ENCODE results near the gene OSMR. TPM values are rescaled to one million over a fixed set of nuclear protein-coding genes. Genes with fewer than 3 reads are reported as not detected.

The OSMR gene
- total RNA-seq, 1 experiment from 2014 or later, result 46.0 TPM

DNA sequence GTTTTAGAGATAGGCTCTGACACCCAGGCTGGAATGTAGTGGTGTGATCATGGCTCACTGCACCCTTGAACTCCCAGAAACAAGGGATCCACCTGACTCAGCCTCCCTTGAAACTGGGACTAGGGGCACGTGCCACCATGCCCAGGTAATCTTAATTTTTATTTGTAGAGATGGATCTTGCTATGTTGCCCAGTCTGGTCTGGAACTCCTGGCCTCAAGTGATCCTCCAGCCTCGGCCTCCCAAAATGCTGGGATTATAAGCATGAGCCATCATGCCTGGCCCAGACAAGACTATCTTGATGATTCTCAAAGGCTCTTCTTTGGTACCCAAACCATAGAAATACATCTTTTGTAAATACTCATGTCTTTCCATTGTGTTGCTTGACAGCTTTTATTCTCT, 10.8 kb downstream of the OSMR start:
- H4K20me1 ChIP-seq (ENCODE audit: insufficient read depth), result no peaks in the 10 kb centered on the region
- peaks cover 0 to 4% of the 10 kb centered on the region in 2 experiments; a peak in 1 of 4 replicates for H3K9me3 ChIP-seq (ENCODE audit: control insufficient read depth in 1 of 2, insufficient read depth in 1 of 2, low read depth in 1 of 2, low read length in 2 of 2)
- H3K4me3 ChIP-seq (replicated peaks in 1 of 2; ENCODE audit: low read depth in 1 of 2, low read length in 2 of 2), result no peak overlapping the region
- TF ChIP-seq ZNF274 (IDR thresholded peaks at IDR 0.05; ENCODE audit: low read depth, low read length) (no peak), RAD21 (IDR thresholded peaks at IDR 0.05; ENCODE audit: low read depth) (no peak), CBX3 (IDR thresholded peaks at IDR 0.05; ENCODE audit: low read depth) (no peak), EGR1 (IDR thresholded peaks at IDR 0.05; ENCODE audit: low read depth) (no peak), JUND (IDR thresholded peaks at IDR 0.05) (no peak), SP1 (IDR thresholded peaks at IDR 0.05; ENCODE audit: low read depth) (no peak), POLR2AphosphoS5 (IDR thresholded peaks at IDR 0.05; ENCODE audit: low read depth, low read length) (no peak), YY1 (IDR thresholded peaks at IDR 0.05; ENCODE audit: extremely low read depth, insufficient replicate concordance, low read depth, low read length) (no peak), SRF (IDR thresholded peaks at IDR 0.05; ENCODE audit: low read depth) (no peak), EZH2phosphoT487 (IDR thresholded peaks at IDR 0.05; ENCODE audit: borderline replicate concordance) (no peak), CEBPB (IDR thresholded peaks at IDR 0.05; ENCODE audit: low read depth) (no peak), EZH2 (IDR thresholded peaks at IDR 0.05) (no peak), FOSL1 (IDR thresholded peaks at IDR 0.05; ENCODE audit: low read depth) (no peak)
- TF ChIP-seq, protein P1, sequence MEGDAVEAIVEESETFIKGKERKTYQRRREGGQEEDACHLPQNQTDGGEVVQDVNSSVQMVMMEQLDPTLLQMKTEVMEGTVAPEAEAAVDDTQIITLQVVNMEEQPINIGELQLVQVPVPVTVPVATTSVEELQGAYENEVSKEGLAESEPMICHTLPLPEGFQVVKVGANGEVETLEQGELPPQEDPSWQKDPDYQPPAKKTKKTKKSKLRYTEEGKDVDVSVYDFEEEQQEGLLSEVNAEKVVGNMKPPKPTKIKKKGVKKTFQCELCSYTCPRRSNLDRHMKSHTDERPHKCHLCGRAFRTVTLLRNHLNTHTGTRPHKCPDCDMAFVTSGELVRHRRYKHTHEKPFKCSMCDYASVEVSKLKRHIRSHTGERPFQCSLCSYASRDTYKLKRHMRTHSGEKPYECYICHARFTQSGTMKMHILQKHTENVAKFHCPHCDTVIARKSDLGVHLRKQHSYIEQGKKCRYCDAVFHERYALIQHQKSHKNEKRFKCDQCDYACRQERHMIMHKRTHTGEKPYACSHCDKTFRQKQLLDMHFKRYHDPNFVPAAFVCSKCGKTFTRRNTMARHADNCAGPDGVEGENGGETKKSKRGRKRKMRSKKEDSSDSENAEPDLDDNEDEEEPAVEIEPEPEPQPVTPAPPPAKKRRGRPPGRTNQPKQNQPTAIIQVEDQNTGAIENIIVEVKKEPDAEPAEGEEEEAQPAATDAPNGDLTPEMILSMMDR (IDR thresholded peaks at IDR 0.05 in 2 of 3, conservative IDR thresholded peaks at IDR 0.05 in 1 of 3; ENCODE audit: borderline replicate concordance in 1 of 3, insufficient read depth in 1 of 3, low read depth in 2 of 3, low read length in 2 of 3), result no peak
- TF ChIP-seq, protein P2, sequence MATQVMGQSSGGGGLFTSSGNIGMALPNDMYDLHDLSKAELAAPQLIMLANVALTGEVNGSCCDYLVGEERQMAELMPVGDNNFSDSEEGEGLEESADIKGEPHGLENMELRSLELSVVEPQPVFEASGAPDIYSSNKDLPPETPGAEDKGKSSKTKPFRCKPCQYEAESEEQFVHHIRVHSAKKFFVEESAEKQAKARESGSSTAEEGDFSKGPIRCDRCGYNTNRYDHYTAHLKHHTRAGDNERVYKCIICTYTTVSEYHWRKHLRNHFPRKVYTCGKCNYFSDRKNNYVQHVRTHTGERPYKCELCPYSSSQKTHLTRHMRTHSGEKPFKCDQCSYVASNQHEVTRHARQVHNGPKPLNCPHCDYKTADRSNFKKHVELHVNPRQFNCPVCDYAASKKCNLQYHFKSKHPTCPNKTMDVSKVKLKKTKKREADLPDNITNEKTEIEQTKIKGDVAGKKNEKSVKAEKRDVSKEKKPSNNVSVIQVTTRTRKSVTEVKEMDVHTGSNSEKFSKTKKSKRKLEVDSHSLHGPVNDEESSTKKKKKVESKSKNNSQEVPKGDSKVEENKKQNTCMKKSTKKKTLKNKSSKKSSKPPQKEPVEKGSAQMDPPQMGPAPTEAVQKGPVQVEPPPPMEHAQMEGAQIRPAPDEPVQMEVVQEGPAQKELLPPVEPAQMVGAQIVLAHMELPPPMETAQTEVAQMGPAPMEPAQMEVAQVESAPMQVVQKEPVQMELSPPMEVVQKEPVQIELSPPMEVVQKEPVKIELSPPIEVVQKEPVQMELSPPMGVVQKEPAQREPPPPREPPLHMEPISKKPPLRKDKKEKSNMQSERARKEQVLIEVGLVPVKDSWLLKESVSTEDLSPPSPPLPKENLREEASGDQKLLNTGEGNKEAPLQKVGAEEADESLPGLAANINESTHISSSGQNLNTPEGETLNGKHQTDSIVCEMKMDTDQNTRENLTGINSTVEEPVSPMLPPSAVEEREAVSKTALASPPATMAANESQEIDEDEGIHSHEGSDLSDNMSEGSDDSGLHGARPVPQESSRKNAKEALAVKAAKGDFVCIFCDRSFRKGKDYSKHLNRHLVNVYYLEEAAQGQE (IDR thresholded peaks at IDR 0.05; ENCODE audit: low read depth), result no peak
- TF ChIP-seq, protein P3, sequence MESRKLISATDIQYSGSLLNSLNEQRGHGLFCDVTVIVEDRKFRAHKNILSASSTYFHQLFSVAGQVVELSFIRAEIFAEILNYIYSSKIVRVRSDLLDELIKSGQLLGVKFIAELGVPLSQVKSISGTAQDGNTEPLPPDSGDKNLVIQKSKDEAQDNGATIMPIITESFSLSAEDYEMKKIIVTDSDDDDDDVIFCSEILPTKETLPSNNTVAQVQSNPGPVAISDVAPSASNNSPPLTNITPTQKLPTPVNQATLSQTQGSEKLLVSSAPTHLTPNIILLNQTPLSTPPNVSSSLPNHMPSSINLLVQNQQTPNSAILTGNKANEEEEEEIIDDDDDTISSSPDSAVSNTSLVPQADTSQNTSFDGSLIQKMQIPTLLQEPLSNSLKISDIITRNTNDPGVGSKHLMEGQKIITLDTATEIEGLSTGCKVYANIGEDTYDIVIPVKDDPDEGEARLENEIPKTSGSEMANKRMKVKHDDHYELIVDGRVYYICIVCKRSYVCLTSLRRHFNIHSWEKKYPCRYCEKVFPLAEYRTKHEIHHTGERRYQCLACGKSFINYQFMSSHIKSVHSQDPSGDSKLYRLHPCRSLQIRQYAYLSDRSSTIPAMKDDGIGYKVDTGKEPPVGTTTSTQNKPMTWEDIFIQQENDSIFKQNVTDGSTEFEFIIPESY (IDR thresholded peaks at IDR 0.05; ENCODE audit: extremely low read depth, insufficient replicate concordance, low read length), result no peak
- TF ChIP-seq, protein P4, sequence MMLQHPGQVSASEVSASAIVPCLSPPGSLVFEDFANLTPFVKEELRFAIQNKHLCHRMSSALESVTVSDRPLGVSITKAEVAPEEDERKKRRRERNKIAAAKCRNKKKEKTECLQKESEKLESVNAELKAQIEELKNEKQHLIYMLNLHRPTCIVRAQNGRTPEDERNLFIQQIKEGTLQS (IDR thresholded peaks at IDR 0.05), result no peak
- peaks cover 0 to 6% of the 10 kb centered on the region in 2 experiments; a peak in 1 of 4 replicates for H3K36me3 ChIP-seq (ENCODE audit: control insufficient read depth in 1 of 2, insufficient read depth in 2 of 2, low read length in 2 of 2)
- H3K27me3 ChIP-seq (ENCODE audit: insufficient read depth, low read length), result no peaks in the 10 kb centered on the region
- BruUV-seq (replicated peaks), result no TSS peak
- no peak overlapping the region for H2AFZ ChIP-seq (ENCODE audit: low read depth, low read length, poor library complexity, severe bottlenecking)
- no peak overlapping the region for H3K27ac ChIP-seq (ENCODE audit: low read depth, low read length)
- no peaks in the 10 kb centered on the region for H3K9me2 ChIP-seq (ENCODE audit: insufficient read depth)
- DNase-seq (ENCODE audit: low read depth, low spot score) (no peak), ATAC-seq (no peak)
- no peak overlapping the region for H3K4me2 ChIP-seq (ENCODE audit: low read length)
- no peak overlapping the region for H3K9ac ChIP-seq (ENCODE audit: low read length)
- H3K4me1 ChIP-seq (ENCODE audit: control insufficient read depth in 1 of 2, insufficient read depth in 2 of 2, low read length in 2 of 2), result peaks cover 11 to 22% of the 10 kb centered on the region in 2 experiments; a peak in 3 of 4 replicates
- intact Hi-C loops (cut with micrococcal nuclease), result no loop called here
- peaks cover 91% of the 10 kb centered on the region for H3K79me2 ChIP-seq (ENCODE audit: insufficient read depth, low read length)
- ChIA-PET POLR2A (no interaction called here), RAD21 (ENCODE audit: low non-redundant PET in 1 of 2, low total read pairs in 2 of 2, uncharacterized antibody in 2 of 2, unreplicated experiment in 2 of 2) (no interaction called here), CTCF (no interaction called here)

All from HCT116 (cell line).